GM18502 (cell line): ENCODE measurements around the gene DYNC2H1.

ENCODE experiments used
- ATAC-seq: cut with Tn5 transposase; IDR thresholded peaks from one replicate; pipeline ENCODE4 v1.9.1; 2021; ENCODE audit warnings: mild to moderate bottlenecking; ENCODE audit not compliant: unreplicated experiment, poor library complexity

DYNC2H1 gene, protein sequence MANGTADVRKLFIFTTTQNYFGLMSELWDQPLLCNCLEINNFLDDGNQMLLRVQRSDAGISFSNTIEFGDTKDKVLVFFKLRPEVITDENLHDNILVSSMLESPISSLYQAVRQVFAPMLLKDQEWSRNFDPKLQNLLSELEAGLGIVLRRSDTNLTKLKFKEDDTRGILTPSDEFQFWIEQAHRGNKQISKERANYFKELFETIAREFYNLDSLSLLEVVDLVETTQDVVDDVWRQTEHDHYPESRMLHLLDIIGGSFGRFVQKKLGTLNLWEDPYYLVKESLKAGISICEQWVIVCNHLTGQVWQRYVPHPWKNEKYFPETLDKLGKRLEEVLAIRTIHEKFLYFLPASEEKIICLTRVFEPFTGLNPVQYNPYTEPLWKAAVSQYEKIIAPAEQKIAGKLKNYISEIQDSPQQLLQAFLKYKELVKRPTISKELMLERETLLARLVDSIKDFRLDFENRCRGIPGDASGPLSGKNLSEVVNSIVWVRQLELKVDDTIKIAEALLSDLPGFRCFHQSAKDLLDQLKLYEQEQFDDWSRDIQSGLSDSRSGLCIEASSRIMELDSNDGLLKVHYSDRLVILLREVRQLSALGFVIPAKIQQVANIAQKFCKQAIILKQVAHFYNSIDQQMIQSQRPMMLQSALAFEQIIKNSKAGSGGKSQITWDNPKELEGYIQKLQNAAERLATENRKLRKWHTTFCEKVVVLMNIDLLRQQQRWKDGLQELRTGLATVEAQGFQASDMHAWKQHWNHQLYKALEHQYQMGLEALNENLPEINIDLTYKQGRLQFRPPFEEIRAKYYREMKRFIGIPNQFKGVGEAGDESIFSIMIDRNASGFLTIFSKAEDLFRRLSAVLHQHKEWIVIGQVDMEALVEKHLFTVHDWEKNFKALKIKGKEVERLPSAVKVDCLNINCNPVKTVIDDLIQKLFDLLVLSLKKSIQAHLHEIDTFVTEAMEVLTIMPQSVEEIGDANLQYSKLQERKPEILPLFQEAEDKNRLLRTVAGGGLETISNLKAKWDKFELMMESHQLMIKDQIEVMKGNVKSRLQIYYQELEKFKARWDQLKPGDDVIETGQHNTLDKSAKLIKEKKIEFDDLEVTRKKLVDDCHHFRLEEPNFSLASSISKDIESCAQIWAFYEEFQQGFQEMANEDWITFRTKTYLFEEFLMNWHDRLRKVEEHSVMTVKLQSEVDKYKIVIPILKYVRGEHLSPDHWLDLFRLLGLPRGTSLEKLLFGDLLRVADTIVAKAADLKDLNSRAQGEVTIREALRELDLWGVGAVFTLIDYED (N-terminal part only)

GRCh38 chr11:103108933-103109817, at the start of gene DYNC2H1:
DYNC2H1 (plus strand) TSS chr11:103109426; CDS start chr11:103109575, 149 bp downstream.
- ATAC-seq = peak; percentile 100

GRCh38 chr11:103061656-103062055, 47.6 kb upstream of the DYNC2H1 start:
- ATAC-seq = no peak

GRCh38 chr11:103067118-103067517, 42.1 kb upstream of the DYNC2H1 start:
- no peak for ATAC-seq

DNA sequence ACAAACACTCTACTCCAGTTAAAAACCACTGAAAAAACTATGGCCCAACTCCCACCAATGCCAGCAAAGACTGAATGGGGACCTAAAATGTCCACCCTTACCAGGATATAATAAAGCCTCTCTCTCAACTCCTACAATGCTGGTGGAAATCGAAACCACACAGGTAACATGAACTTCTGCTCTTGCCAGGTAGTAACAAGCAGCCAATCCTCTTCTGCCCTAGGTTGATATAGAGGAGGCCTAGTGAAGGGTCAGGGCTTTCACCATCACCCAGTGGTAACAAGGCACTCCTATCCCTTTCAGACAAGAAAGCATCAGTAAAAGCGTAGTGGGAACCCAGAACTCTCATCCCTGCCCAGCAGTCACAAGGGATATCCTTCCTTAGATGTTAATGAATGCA, 39.9 kb upstream of the DYNC2H1 start:
- ATAC-seq = no peak

- ATAC-seq = no peak
Observed at GRCh38 chr11:103070142-103070541, 39.1 kb upstream of the DYNC2H1 start.

- ATAC-seq = no peak
Observed at GRCh38 chr11:103071008-103071407, 38.2 kb upstream of the DYNC2H1 start.

- ATAC-seq = no peak
Observed at GRCh38 chr11:103076361-103076760, 32.9 kb upstream of the DYNC2H1 start.

DNA sequence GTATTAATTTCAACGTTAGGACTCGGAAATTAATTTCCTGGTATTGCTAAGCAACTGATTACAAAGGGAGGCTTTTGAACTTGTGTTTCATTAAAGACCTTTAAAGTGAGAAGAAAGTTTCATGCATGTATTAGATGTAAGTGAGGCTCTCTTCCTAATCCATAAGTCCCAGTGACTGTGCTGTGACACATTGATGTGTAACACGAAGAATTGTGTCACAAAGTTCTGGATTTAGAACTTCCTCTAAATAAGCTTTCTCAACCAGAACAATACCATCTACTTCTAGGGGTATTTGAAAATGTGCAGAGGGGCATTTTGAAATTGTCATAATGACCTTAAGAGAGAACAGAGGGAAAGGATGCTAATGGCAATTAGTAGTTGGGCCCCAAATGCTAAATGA, 31.7 kb upstream of the DYNC2H1 start:
- no peak for ATAC-seq

DNA sequence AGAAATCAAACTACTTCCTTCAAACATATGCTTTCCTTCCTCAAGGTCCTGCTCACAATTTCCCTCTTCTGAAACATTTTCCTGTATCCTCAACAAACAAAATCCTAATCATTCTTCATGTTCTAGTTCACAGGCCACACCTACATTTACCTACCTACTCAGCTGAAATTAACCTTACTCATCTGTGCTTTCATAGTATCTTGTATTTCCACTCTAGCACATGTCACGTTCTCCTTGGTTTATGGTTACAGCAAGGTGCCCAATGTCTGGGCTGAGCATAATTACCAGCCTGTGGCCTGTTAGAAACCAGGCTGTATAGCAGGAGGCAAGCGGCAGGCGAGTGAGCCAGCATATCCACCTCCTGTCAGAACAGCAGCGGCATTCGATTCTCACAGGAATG, 30.5 kb upstream of the DYNC2H1 start:
- no peak for ATAC-seq

DNA sequence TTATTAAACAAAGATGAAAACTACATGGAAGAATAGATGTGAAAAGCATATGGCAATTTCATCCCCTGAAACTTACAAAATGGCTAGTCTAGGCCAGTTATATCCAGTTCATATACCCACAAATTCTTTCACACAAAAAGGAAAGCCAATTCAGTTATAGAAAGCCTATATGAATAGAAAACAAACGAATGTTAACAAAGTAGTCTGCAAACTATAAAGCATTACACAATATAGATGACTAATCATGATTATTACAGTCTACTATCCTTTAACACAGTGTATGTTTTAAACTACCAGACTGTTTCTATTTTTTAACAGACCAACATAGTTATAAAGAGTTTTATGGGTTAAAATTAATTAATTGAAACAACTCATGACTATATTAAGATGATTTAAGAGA, 29.4 kb upstream of the DYNC2H1 start:
- no peak for ATAC-seq

DNA sequence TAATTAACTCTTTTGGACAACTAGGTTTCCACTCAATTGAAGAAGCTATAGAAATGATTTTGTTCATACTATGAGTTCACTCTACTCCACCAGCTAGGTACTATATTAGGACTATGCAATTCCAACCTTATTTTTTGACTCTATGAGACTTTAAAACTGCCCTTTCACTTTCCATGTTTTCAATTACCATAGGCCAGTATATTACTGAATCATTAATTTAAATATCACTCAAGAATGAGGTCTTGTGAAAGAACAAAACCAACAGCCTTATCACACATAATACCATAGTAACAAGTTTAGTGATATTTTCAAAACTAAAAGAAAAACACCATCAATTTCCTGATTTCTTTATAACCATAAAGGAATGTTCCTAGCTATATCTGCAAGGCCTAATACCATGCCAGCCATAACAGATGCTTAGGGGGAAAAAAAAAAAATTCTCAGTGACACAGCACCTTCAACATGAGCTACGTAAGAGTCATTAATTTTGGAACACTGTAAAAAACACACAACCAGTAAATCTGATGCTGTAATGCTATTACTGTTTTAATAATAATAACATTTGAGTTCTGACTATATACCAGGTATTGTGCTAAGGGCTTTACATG, 23.4 kb upstream of the DYNC2H1 start:
- ATAC-seq = no peak

DNA sequence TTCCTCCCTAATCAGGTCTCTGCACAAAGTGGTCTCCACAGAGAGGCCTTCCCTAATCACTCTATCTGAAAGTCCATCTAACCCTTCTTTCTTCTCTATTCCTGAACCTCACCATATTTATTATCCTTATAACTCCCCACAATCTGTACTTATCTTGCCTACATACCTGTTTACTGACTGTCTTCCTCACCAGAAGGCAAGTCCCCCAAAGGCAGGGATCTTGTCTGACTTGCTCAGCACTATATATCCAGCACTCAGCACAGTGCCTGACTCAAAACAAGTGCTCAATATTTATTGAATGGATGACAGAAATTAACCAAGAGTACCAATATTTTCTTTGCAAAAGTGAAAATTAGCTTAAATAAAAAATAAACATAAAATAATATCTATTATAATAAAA, 22.8 kb upstream of the DYNC2H1 start:
- ATAC-seq = no peak

DNA sequence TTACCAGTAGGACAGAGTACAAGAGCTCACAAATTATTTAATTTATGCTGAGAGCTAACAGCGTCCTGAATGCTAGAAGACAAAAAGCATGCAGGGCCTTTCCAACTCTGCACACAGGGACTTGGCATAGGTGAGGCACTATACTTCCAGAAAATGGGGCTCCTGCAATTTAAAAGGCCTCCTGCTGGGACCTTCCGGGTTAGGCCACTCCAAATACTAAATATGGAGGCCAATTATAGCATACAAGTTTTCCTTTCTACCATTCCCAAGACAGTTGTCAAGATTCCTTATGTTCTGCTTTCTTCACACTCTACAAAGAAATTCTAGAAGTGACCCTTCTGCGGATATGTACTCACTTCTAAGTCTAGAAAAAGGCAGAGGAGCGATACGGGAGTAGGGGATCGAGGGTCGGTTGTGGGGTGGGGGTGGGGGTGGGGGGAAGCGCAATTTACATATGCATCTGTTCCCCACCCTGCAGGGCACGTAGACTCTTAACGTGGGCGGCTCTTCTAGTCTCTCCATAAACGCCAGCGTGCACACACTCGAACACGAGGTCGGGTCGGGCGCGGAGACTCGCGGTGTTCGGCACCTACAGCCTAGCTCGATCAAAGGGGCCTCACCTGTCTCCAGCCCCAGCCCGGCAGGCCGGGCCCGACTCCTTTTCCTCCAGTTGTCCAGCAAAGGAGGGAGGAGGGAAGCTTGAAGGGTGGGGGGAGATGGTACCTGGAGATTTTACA, 18.0 kb upstream of the DYNC2H1 start:
- ATAC-seq = peak; percentile 56

DNA sequence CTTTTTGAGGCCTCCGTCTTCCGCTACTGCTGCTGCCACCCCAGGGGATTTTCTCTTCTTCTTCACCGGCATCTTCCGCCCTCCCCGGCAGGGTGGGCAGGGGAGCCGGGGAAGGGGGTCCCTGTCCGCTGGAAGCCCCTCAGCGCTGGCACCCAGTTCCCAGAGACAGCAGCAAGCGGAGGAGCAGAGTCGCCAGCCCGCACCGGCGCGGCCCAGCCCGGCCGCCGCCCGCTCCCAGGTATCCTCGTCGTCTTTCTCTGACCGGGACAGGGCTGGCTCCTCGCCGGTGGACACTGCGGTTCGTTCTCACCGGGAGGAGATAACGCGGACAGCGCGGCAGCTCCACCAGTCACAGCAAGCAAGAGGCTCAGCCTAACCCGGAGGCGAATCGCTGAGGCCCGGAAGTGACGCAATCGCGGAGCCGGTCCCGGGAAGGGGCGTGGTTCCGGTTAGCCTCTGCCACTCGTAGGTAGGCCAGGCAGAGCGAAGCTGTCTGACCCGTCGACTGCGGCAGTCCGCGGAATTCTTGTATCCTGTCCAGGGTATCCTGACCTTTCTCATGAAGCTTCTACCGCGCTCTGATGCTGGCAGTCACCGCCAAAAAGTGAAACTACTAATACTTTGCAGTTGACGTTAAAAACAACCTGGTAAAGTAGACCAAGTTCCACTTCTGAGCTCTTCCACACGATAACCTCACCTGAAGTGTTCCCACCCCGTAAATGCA, 17.3 kb upstream of the DYNC2H1 start, which contains the start of gene DCUN1D5:
Gene DCUN1D5 (minus strand): TSS at position 360 of the 724 bp plus-strand sequence. CDS start 288 bp downstream, at position 72.
- ATAC-seq = peak; percentile 99

GRCh38 chr11:103097279-103097678, 11.9 kb upstream of the DYNC2H1 start:
- no peak for ATAC-seq

DNA sequence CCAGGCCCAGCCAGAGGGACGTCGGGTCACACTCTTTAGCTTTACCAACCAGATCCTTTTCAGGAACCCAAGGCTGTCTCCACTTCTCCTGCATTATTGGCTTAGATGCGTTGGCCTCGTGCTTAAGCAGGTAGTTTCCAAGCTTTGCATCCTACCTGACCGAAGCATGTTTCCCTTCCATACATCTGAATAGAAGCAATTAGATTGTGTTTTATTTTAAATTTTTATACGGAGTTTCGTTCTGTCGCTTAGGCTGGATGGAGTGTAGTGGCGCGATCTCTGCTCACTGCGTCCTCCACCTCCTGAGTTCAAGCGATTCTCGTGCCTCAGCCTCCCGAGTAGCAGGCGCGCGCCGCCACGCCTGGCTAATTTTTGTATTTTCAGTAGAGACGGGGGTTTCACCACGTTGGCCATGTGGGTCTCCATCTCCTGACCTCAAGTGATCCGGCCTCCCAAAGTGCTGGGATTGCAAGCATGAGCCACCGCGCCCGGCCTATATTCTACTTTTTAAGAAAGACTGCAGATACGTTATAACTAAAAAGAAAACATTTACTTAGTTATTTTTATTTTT, 677 bp downstream of the DYNC2H1 start:
- ATAC-seq = peak; percentile 22

DNA sequence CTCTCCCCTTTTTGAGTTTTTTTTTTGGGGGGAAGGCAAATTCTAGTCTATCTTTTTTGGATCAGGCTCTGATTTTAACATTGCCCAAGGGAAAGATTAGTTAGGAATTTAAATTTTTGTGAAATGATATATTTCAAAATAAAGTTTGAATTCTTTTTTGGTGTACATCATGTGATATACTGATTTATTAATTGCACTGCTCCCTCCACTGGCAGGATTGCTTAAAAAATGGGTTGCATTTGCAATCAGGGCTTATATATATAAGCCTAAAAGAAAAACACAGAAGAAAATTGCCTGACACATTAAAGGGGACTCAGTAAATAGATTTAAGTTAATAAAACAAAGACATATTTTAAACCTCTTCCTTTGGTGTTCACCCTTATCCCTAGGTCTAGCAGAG, 1.2 kb downstream of the DYNC2H1 start:
- no peak for ATAC-seq
